Measurements from ENCODE around the gene HOXA4. TPM values are rescaled to one million over a fixed set of nuclear protein-coding genes. Genes with fewer than 3 reads are reported as not detected.

HOXA4 gene
- total RNA-seq, 1 experiment from 2014 or later: 2.0 TPM

DNA sequence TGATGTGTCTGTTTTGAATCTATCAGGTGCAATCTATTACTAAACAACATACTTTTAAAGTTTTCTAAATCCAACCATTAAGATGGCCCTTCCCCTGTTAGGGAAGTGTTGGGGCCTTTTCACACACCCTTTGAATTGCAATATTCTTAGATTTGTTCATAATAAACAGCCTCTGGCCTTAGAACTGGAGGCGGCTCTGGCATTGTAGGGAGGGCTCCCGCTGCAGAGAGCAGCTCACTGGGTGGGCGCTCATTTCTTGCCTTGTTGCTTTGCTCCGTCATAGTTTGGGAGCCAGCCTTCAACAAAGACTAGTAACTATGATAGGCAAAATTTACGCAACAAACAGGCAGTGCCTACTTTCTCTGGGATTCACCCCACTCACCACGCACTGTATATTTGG is 47.8 kb upstream of the HOXA4 start (continued):
- TF ChIP-seq, protein P1, sequence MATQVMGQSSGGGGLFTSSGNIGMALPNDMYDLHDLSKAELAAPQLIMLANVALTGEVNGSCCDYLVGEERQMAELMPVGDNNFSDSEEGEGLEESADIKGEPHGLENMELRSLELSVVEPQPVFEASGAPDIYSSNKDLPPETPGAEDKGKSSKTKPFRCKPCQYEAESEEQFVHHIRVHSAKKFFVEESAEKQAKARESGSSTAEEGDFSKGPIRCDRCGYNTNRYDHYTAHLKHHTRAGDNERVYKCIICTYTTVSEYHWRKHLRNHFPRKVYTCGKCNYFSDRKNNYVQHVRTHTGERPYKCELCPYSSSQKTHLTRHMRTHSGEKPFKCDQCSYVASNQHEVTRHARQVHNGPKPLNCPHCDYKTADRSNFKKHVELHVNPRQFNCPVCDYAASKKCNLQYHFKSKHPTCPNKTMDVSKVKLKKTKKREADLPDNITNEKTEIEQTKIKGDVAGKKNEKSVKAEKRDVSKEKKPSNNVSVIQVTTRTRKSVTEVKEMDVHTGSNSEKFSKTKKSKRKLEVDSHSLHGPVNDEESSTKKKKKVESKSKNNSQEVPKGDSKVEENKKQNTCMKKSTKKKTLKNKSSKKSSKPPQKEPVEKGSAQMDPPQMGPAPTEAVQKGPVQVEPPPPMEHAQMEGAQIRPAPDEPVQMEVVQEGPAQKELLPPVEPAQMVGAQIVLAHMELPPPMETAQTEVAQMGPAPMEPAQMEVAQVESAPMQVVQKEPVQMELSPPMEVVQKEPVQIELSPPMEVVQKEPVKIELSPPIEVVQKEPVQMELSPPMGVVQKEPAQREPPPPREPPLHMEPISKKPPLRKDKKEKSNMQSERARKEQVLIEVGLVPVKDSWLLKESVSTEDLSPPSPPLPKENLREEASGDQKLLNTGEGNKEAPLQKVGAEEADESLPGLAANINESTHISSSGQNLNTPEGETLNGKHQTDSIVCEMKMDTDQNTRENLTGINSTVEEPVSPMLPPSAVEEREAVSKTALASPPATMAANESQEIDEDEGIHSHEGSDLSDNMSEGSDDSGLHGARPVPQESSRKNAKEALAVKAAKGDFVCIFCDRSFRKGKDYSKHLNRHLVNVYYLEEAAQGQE (IDR thresholded peaks at IDR 0.05; ENCODE audit: low read depth): no peak
- TF ChIP-seq ZFX (IDR thresholded peaks at IDR 0.05) (no peak), POLR2A (IDR thresholded peaks at IDR 0.05; ENCODE audit: borderline replicate concordance, extremely low read depth, insufficient read depth, insufficient read length) (no peak)

DNA sequence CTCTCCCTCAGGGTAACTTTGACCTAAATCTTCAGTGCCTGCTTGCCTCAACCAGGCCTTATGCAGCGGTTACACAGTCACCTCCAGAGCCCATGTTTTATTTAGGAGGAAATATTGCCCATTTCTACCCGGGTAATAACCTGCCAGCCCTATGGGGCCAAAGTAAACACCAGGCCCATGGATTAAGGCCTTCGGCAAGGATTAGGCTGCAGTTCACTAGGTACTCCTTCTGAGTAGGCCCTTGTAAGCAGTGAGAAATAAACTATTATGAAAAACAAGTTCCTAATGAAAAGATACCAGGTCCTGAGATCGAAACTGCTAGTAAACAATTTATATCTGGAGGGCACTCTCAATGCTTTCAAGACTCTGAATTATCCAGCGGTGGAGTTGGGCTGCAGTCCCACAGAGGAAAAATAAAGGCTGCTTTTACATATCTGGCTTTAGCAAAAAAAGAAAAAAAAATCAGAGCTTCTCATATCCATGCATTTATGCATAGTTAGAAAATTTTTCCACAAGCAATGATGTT is 47.3 kb upstream of the HOXA4 start:
- Histone ChIP-seq H3K27ac (ENCODE audit: low read depth, low read length) (no peak overlapping the region), H3K27me3 (ENCODE audit: insufficient read depth, low read length) (no peaks in the 10 kb centered on the region), H3K79me2 (ENCODE audit: insufficient read depth, low read length) (peaks cover 20% of the 10 kb centered on the region), H3K4me1 (ENCODE audit: control insufficient read depth in 1 of 2, insufficient read depth in 2 of 2, low read length in 2 of 2) (peaks cover 28 to 50% of the 10 kb centered on the region in 2 experiments), H2AFZ (ENCODE audit: low read depth, low read length, poor library complexity, severe bottlenecking) (no peak overlapping the region), H3K9me2 (ENCODE audit: insufficient read depth) (no peaks in the 10 kb centered on the region), H3K36me3 (ENCODE audit: control insufficient read depth in 1 of 2, insufficient read depth in 2 of 2, low read length in 2 of 2) (no peaks in the 10 kb centered on the region), H4K20me1 (ENCODE audit: insufficient read depth) (no peaks in the 10 kb centered on the region), H3K9me3 (ENCODE audit: control insufficient read depth in 1 of 2, insufficient read depth in 1 of 2, low read depth in 1 of 2, low read length in 2 of 2) (no peaks in the 10 kb centered on the region), H3K4me3 (replicated peaks in 1 of 2; ENCODE audit: low read depth in 1 of 2, low read length in 2 of 2) (no peak overlapping the region), H3K9ac (ENCODE audit: low read length) (no peak overlapping the region), H3K4me2 (ENCODE audit: low read length) (no peak overlapping the region)
- ChIA-PET CTCF (no interaction called here), RAD21 (ENCODE audit: low non-redundant PET in 1 of 2, low total read pairs in 2 of 2, uncharacterized antibody in 2 of 2, unreplicated experiment in 2 of 2) (no interaction called here), POLR2A (no interaction called here)
- BruUV-seq (replicated peaks): no TSS peak
- no peak for DNase-seq (ENCODE audit: low read depth, low spot score)
- no peak for ATAC-seq
- intact Hi-C loops (cut with micrococcal nuclease): no loop called here
- TF ChIP-seq SIN3A (IDR thresholded peaks at IDR 0.05; ENCODE audit: low read depth): no peak
- no peak for TF ChIP-seq EZH2phosphoT487 (IDR thresholded peaks at IDR 0.05; ENCODE audit: borderline replicate concordance)
- TF ChIP-seq ZNF274 (IDR thresholded peaks at IDR 0.05; ENCODE audit: low read depth, low read length): no peak
- no peak for TF ChIP-seq FOSL1 (IDR thresholded peaks at IDR 0.05; ENCODE audit: low read depth)
- no peak for TF ChIP-seq TCF7L2 (IDR thresholded peaks at IDR 0.05; ENCODE audit: borderline replicate concordance, extremely low read depth, insufficient read depth, insufficient read length)
- TF ChIP-seq EGR1 (IDR thresholded peaks at IDR 0.05; ENCODE audit: low read depth): no peak
- TF ChIP-seq SP1 (IDR thresholded peaks at IDR 0.05; ENCODE audit: low read depth): no peak
- TF ChIP-seq, protein P2, sequence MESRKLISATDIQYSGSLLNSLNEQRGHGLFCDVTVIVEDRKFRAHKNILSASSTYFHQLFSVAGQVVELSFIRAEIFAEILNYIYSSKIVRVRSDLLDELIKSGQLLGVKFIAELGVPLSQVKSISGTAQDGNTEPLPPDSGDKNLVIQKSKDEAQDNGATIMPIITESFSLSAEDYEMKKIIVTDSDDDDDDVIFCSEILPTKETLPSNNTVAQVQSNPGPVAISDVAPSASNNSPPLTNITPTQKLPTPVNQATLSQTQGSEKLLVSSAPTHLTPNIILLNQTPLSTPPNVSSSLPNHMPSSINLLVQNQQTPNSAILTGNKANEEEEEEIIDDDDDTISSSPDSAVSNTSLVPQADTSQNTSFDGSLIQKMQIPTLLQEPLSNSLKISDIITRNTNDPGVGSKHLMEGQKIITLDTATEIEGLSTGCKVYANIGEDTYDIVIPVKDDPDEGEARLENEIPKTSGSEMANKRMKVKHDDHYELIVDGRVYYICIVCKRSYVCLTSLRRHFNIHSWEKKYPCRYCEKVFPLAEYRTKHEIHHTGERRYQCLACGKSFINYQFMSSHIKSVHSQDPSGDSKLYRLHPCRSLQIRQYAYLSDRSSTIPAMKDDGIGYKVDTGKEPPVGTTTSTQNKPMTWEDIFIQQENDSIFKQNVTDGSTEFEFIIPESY (IDR thresholded peaks at IDR 0.05; ENCODE audit: extremely low read depth, insufficient replicate concordance, low read length): no peak
- TF ChIP-seq CBX3 (IDR thresholded peaks at IDR 0.05; ENCODE audit: low read depth): no peak
- TF ChIP-seq, protein P1 (IDR thresholded peaks at IDR 0.05; ENCODE audit: low read depth): no peak
- no peak for TF ChIP-seq EZH2 (IDR thresholded peaks at IDR 0.05)
- TF ChIP-seq, protein P3, sequence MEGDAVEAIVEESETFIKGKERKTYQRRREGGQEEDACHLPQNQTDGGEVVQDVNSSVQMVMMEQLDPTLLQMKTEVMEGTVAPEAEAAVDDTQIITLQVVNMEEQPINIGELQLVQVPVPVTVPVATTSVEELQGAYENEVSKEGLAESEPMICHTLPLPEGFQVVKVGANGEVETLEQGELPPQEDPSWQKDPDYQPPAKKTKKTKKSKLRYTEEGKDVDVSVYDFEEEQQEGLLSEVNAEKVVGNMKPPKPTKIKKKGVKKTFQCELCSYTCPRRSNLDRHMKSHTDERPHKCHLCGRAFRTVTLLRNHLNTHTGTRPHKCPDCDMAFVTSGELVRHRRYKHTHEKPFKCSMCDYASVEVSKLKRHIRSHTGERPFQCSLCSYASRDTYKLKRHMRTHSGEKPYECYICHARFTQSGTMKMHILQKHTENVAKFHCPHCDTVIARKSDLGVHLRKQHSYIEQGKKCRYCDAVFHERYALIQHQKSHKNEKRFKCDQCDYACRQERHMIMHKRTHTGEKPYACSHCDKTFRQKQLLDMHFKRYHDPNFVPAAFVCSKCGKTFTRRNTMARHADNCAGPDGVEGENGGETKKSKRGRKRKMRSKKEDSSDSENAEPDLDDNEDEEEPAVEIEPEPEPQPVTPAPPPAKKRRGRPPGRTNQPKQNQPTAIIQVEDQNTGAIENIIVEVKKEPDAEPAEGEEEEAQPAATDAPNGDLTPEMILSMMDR (IDR thresholded peaks at IDR 0.05 in 2 of 3, conservative IDR thresholded peaks at IDR 0.05 in 1 of 3; ENCODE audit: borderline replicate concordance in 1 of 3, insufficient read depth in 1 of 3, low read depth in 2 of 3, low read length in 2 of 3): no peak
